MCF 10A (cell line): Measurements from ENCODE around the gene RBM12. TPM values are rescaled to one million over a fixed set of nuclear protein-coding genes. Genes with fewer than 3 reads are reported as not detected.

ENCODE experiments used
- BruUV-seq: library from RNA; stranded (reverse); fragments of 400-500 nt; replicated peaks from 2 replicates; lab custom pipeline; 2021; lab: Mats Ljungman, UMichigan
- CTCF ChIA-PET: fragments of 300-600 bp; sonication (Branson Sonifier 250); formaldehyde crosslinking; extraction: SDS; loops from one replicate; lab custom pipeline; 2021; ENCODE audit warnings: antibody characterized with exemption, inconsistent platforms; lab: Yijun Ruan, JAX
- POLR2A ChIA-PET: fragments of 300-600, 350-650 bp; sonication (Branson Sonifier 250); formaldehyde crosslinking; extraction: SDS; loops from one replicate; lab custom pipeline; 2020; ENCODE audit warnings: antibody characterized with exemption, inconsistent platforms; lab: Yijun Ruan, JAX
- DNase-seq: peaks from one replicate; pipeline ENCODE4 v3.0.0-alpha.2; 2018; ENCODE audit not compliant: unreplicated experiment
- H3K27ac Mint-ChIP-seq: one replicate; pipeline ENCODE4 v1.8.0; 2022; ENCODE audit warnings: mild to moderate bottlenecking, low read depth, mixed read lengths; ENCODE audit not compliant: unreplicated experiment
- H3K27me3 Mint-ChIP-seq: one replicate; pipeline ENCODE4 v1.8.0; 2022; ENCODE audit warnings: mixed read lengths; ENCODE audit not compliant: insufficient read depth, unreplicated experiment
- H3K36me3 Mint-ChIP-seq: one replicate; pipeline ENCODE4 v1.8.0; 2022; ENCODE audit warnings: mild to moderate bottlenecking, moderate library complexity, mixed read lengths; ENCODE audit not compliant: insufficient read depth, unreplicated experiment
- H3K4me1 Mint-ChIP-seq: one replicate; pipeline ENCODE4 v1.8.0; 2022; ENCODE audit warnings: mixed read lengths; ENCODE audit not compliant: insufficient read depth, unreplicated experiment
- H3K4me3 Mint-ChIP-seq: one replicate; pipeline ENCODE4 v1.8.0; 2022; ENCODE audit warnings: mild to moderate bottlenecking, moderate library complexity, mixed read lengths; ENCODE audit not compliant: unreplicated experiment
- H3K9me3 Mint-ChIP-seq: one replicate; pipeline ENCODE4 v1.8.0; 2022; ENCODE audit warnings: mixed read lengths; ENCODE audit not compliant: unreplicated experiment
- CTCF ChIP-seq: fragments of 200-600 bp; IDR thresholded peaks from one replicate; pipeline ENCODE4 v1.8.0; 2022; ENCODE audit warnings: antibody characterized with exemption, mild to moderate bottlenecking; ENCODE audit not compliant: unreplicated experiment
- intact Hi-C: fragments of 100-400 bp; cut with micrococcal nuclease; formaldehyde crosslinking; loops from 2 replicates; pipeline ENCODE4 v1.14.1; 2022
- total RNA-seq: library from RNA; stranded (reverse); gene quantifications from 2 replicates; pipeline ENCODE4 v1.2.3, GENCODE V29; 2022

RBM12 gene
- total RNA-seq, 1 experiment from 2014 or later, result 60.1 TPM

- H3K36me3 Mint-ChIP-seq, result peaks cover 64% of the 10 kb centered on the region
- H3K4me1 Mint-ChIP-seq, result peaks cover 4% of the 10 kb centered on the region
- CTCF ChIA-PET, result no interaction called here
- no peaks in the 10 kb centered on the region for H3K27me3 Mint-ChIP-seq
- intact Hi-C loops, result no loop called here
- no peak for TF ChIP-seq CTCF
- no peak overlapping the region for H3K4me3 Mint-ChIP-seq
- POLR2A ChIA-PET, result interaction anchor here (0.7 to 1.0 kb wide), 2 partner anchors 31 to 35 kb away, joined by 3 to 4 read pairs; no protein-coding TSS in a partner anchor
- no peak for DNase-seq
- BruUV-seq, result no TSS peak
- H3K27ac Mint-ChIP-seq, result no peak overlapping the region
- H3K9me3 Mint-ChIP-seq, result no peaks in the 10 kb centered on the region
Measured at GRCh38 chr20:35625584-35626385, 38.9 kb downstream of the RBM12 start.

GRCh38 chr20:35621560-35621946, 43.1 kb downstream of the RBM12 start:
- no peak for DNase-seq
- H3K9me3 Mint-ChIP-seq, result no peaks in the 10 kb centered on the region
- POLR2A ChIA-PET, result interaction anchor here (0.6 to 6.8 kb wide), 5 partner anchors 9 to 106 kb away, joined by 3 to 124 read pairs (median 14); partner anchors contain the start of genes CPNE1 and RBM12
- no TSS peak for BruUV-seq
- H3K4me3 Mint-ChIP-seq, result no peak overlapping the region
- H3K4me1 Mint-ChIP-seq, result peaks cover 16% of the 10 kb centered on the region
- CTCF ChIA-PET, result interaction anchor here (0.5 to 1.0 kb wide), 3 partner anchors 13 to 111 kb away, joined by 3 to 4 read pairs (median 3); no protein-coding TSS in a partner anchor
- intact Hi-C loops, result no loop called here
- H3K36me3 Mint-ChIP-seq, result peaks cover 41% of the 10 kb centered on the region
- no peaks in the 10 kb centered on the region for H3K27me3 Mint-ChIP-seq
- no peak for TF ChIP-seq CTCF
- no peak overlapping the region for H3K27ac Mint-ChIP-seq

GRCh38 chr20:35620818-35621559, 43.7 kb downstream of the RBM12 start:
- intact Hi-C loops, result no loop called here
- CTCF ChIA-PET, result interaction anchor here (0.5 to 2.4 kb wide), 8 partner anchors 9 to 163 kb away, joined by 3 to 10 read pairs (median 4); no protein-coding TSS in a partner anchor
- Mint-ChIP-seq H3K4me1 (peaks cover 16% of the 10 kb centered on the region), H3K36me3 (peaks cover 36% of the 10 kb centered on the region), H3K4me3 (no peak overlapping the region), H3K27ac (no peak overlapping the region), H3K9me3 (no peaks in the 10 kb centered on the region), H3K27me3 (no peaks in the 10 kb centered on the region)
- no peak for TF ChIP-seq CTCF
- DNase-seq, result no peak
- POLR2A ChIA-PET, result interaction anchor here (0.6 to 6.8 kb wide), 7 partner anchors 9 to 335 kb away, joined by 3 to 124 read pairs (median 3); partner anchors contain the start of genes CPNE1 and RBM12
- no TSS peak for BruUV-seq
